BJ (cell line): ENCODE measurements around the gene ZBTB20. TPM values are rescaled to one million over a fixed set of nuclear protein-coding genes. Genes with fewer than 3 reads are reported as not detected.

Experiments
- CTCF ChIA-PET: fragments of 350-600 bp; formaldehyde crosslinking; extraction: SDS; loops from one replicate; lab custom pipeline; 2021; ENCODE audit warnings: antibody characterized with exemption, inconsistent platforms; lab: Yijun Ruan, JAX
- POLR2A ChIA-PET: fragments of 300-600 bp; sonication (Branson Sonifier 250); formaldehyde crosslinking; extraction: SDS; loops from one replicate; lab custom pipeline; 2021; ENCODE audit warnings: antibody characterized with exemption; lab: Charles Lee
- DNase-seq: peaks from one replicate; pipeline ENCODE4 v3.0.0-alpha.2; 2011; ENCODE audit warnings: low read depth
- H3K27me3 ChIP-seq: 2 replicates; pipeline ENCODE4 v1.6.0; 2011; ENCODE audit warnings: low read length; ENCODE audit not compliant: control insufficient read depth, insufficient read depth
- H3K36me3 ChIP-seq: 2 replicates; pipeline ENCODE4 v1.5.1; 2011; ENCODE audit warnings: low read length; ENCODE audit not compliant: control insufficient read depth, insufficient read depth
- H3K4me3 ChIP-seq: 2 replicates; pipeline ENCODE4 v1.5.1; 2011; ENCODE audit warnings: low read depth, mild to moderate bottlenecking, control low read depth, low read length
- CTCF ChIP-seq: IDR thresholded peaks from 2 replicates; pipeline ENCODE4 v1.5.1; 2011; ENCODE audit warnings: low read depth, mild to moderate bottlenecking, control low read depth, inconsistent platforms, low read length, moderate library complexity; ENCODE audit not compliant: insufficient read depth
- polyA plus RNA-seq: library from polyadenylated mRNA; depleted of rRNA; stranded (reverse); fragments of >200 nt; gene quantifications from 2 replicates; pipeline ENCODE4 v1.2.3, GENCODE V29; 2011

ZBTB20 gene
- polyA plus RNA-seq, 1 experiment = 6.0 TPM

- DNase-seq = no peak
- TF ChIP-seq CTCF = no peak
- ChIA-PET CTCF (interaction anchor here (0.5 to 4.3 kb wide), 25 partner anchors 9 to 933 kb away, joined by 3 to 34 read pairs (median 4); no protein-coding TSS in a partner anchor), POLR2A (interaction anchor here (0.6 kb wide), 2 partner anchors 28 to 1706 kb away, joined by 3 to 11 read pairs; no protein-coding TSS in a partner anchor)
- Histone ChIP-seq H3K36me3 (peaks cover 4% of the 10 kb centered on the region), H3K27me3 (no peaks in the 10 kb centered on the region), H3K4me3 (no peak overlapping the region)
These were observed 762.6 kb downstream of the ZBTB20 start for GRCh38 chr3:114384558-114384903.

- ChIA-PET POLR2A (interaction anchor here (0.6 kb wide), 4 partner anchors 28 to 1705 kb away, joined by 3 to 11 read pairs (median 8); no protein-coding TSS in a partner anchor), CTCF (interaction anchor here (0.5 to 4.3 kb wide), 27 partner anchors 10 to 933 kb away, joined by 3 to 34 read pairs (median 4); no protein-coding TSS in a partner anchor)
- DNase-seq = no peak
- Histone ChIP-seq H3K4me3 (peak overlapping the region; percentile 24), H3K36me3 (peaks cover 4% of the 10 kb centered on the region), H3K27me3 (no peaks in the 10 kb centered on the region)
- TF ChIP-seq CTCF = peak; percentile 96
These were observed 763.1 kb downstream of the ZBTB20 start for GRCh38 chr3:114383875-114384557.

- no peaks in the 10 kb centered on the region for H3K36me3 ChIP-seq
- peak; percentile 86 for DNase-seq
- ChIA-PET CTCF (interaction anchor here (0.6 to 2.9 kb wide), 9 partner anchors 9 to 852 kb away, joined by 3 to 13 read pairs (median 3); no protein-coding TSS in a partner anchor), POLR2A (interaction anchor here (0.6 to 0.8 kb wide), 2 partner anchors 24 to 31 kb away, joined by 3 read pairs; no protein-coding TSS in a partner anchor)
- no peak for TF ChIP-seq CTCF
- no peak overlapping the region for H3K4me3 ChIP-seq
- H3K27me3 ChIP-seq = no peaks in the 10 kb centered on the region
These were observed 766.8 kb downstream of the ZBTB20 start for GRCh38 chr3:114380233-114380651.

- TF ChIP-seq CTCF = no peak
- Histone ChIP-seq H3K27me3 (no peaks in the 10 kb centered on the region), H3K4me3 (no peak overlapping the region), H3K36me3 (no peaks in the 10 kb centered on the region)
- ChIA-PET POLR2A (no interaction called here), CTCF (interaction anchor here (0.7 to 2.9 kb wide), 4 partner anchors 25 to 88 kb away, joined by 3 to 13 read pairs (median 3); no protein-coding TSS in a partner anchor)
- DNase-seq = peak; percentile 27
These were observed 767.8 kb downstream of the ZBTB20 start for GRCh38 chr3:114379266-114379665.

- TF ChIP-seq CTCF = no peak
- DNase-seq = no peak
- ChIA-PET POLR2A (no interaction called here), CTCF (interaction anchor here (0.7 to 1.4 kb wide), 2 partner anchors 40 to 88 kb away, joined by 3 read pairs; no protein-coding TSS in a partner anchor)
- Histone ChIP-seq H3K27me3 (no peaks in the 10 kb centered on the region), H3K36me3 (no peaks in the 10 kb centered on the region), H3K4me3 (no peak overlapping the region)
These were observed 768.3 kb downstream of the ZBTB20 start for GRCh38 chr3:114378760-114379159.
